Osteocyte (in vitro differentiated cells): ENCODE results near the gene MBNL2. TPM values are rescaled to one million over a fixed set of nuclear protein-coding genes. Genes with fewer than 3 reads are reported as not detected.
A peak's percentile ranks its signal among the peaks of the same experiment; 100 is the strongest.

ENCODE experiments used
- DNase-seq: peaks from one replicate; pipeline ENCODE4 v3.0.0; 2021; ENCODE audit warnings: mixed read lengths; ENCODE audit not compliant: unreplicated experiment; ENCODE audit errors: extremely low spot score
- H3K27ac Mint-ChIP-seq: one replicate; pipeline ENCODE4 v1.8.0; 2021; ENCODE audit warnings: mild to moderate bottlenecking, mixed read lengths; ENCODE audit not compliant: unreplicated experiment
- H3K27me3 Mint-ChIP-seq: one replicate; pipeline ENCODE4 v1.8.0; 2021; ENCODE audit warnings: mixed read lengths; ENCODE audit not compliant: unreplicated experiment
- H3K36me3 Mint-ChIP-seq: one replicate; pipeline ENCODE4 v1.8.0; 2021; ENCODE audit warnings: mixed read lengths; ENCODE audit not compliant: unreplicated experiment
- H3K4me1 Mint-ChIP-seq: one replicate; pipeline ENCODE4 v1.8.0; 2021; ENCODE audit warnings: mixed read lengths; ENCODE audit not compliant: unreplicated experiment
- H3K4me3 Mint-ChIP-seq: one replicate; pipeline ENCODE4 v1.8.0; 2021; ENCODE audit warnings: mild to moderate bottlenecking, moderate library complexity, mixed read lengths; ENCODE audit not compliant: unreplicated experiment
- H3K9me3 Mint-ChIP-seq: one replicate; pipeline ENCODE4 v1.8.0; 2021; ENCODE audit warnings: mixed read lengths; ENCODE audit not compliant: unreplicated experiment
- total RNA-seq: library from RNA; stranded (reverse); gene quantifications from 2 replicates; pipeline ENCODE4 v1.2.1, GENCODE V29; 2021
- TF ChIP-seq, protein P1 (sequence below): fragments of 200-600 bp; sonication (generic); IDR thresholded peaks from 2 replicates; pipeline ENCODE4 v1.5.0; 2021; ENCODE audit warnings: antibody characterized with exemption, mild to moderate bottlenecking, moderate library complexity

MBNL2 gene
- total RNA-seq, 1 donor from 2014 or later: 66.6 TPM

DNA sequence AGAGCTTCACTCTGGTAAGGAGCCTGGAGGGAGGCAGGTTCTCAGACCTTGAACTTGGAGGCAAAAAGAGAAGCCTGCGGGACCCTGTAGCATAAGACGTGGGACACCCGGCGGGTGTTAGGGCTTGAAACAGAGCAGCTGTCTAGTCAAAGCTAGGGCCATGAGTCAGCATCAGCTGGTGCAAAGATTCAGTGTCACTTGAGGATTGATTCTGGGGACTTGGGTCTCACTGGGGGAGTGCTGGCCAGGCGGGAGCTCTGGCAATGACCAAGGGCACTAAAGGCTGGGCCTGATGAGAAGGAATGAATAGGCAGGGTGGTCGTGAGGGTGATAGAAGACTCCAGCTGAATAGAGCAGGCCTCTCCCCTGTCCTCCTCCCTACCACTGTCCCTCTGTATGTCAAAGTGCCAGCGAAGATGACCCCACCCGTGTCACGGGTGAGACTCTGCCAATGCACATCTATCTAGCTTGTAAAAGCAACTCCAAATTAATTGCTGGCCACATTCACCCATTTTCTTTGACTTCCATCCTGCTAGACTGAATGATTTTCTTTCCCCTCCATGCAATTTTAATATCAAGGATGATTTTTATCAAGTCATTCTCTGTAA lies 97.1 kb downstream of the MBNL2 start:
- H3K9me3 Mint-ChIP-seq: no peaks in the 10 kb centered on the region
- no peak for DNase-seq
- H3K36me3 Mint-ChIP-seq: peaks cover 19% of the 10 kb centered on the region
- TF ChIP-seq, protein P1, sequence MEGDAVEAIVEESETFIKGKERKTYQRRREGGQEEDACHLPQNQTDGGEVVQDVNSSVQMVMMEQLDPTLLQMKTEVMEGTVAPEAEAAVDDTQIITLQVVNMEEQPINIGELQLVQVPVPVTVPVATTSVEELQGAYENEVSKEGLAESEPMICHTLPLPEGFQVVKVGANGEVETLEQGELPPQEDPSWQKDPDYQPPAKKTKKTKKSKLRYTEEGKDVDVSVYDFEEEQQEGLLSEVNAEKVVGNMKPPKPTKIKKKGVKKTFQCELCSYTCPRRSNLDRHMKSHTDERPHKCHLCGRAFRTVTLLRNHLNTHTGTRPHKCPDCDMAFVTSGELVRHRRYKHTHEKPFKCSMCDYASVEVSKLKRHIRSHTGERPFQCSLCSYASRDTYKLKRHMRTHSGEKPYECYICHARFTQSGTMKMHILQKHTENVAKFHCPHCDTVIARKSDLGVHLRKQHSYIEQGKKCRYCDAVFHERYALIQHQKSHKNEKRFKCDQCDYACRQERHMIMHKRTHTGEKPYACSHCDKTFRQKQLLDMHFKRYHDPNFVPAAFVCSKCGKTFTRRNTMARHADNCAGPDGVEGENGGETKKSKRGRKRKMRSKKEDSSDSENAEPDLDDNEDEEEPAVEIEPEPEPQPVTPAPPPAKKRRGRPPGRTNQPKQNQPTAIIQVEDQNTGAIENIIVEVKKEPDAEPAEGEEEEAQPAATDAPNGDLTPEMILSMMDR: no peak
- H3K27me3 Mint-ChIP-seq: no peaks in the 10 kb centered on the region
- peak overlapping the region; percentile 23 for H3K27ac Mint-ChIP-seq
- H3K4me1 Mint-ChIP-seq: peaks cover 47% of the 10 kb centered on the region
- H3K4me3 Mint-ChIP-seq: no peak overlapping the region

DNA sequence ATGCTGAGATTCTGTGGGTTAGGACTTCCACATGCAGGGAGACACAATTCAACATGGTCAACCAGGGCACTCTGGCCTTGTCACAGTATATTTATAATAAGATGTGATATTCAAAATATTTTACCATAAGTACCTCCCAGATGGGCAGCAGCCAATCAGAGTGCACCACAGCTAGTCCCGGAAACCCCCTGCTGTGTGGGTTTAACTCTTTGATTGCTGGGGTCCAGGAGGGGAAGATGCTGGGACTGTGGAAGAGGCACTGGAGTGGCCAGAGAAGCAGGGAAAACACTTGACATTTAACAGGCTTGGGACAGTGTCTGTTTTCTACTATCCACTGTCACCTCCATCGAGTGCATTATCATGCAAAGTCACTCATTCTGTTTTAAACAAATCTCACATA lies 99.0 kb downstream of the MBNL2 start:
- peaks cover 20% of the 10 kb centered on the region for H3K36me3 Mint-ChIP-seq
- H3K27me3 Mint-ChIP-seq: no peaks in the 10 kb centered on the region
- TF ChIP-seq, protein P1: no peak
- H3K9me3 Mint-ChIP-seq: no peaks in the 10 kb centered on the region
- no peak for DNase-seq
- H3K4me3 Mint-ChIP-seq: no peak overlapping the region
- peaks cover 43% of the 10 kb centered on the region for H3K4me1 Mint-ChIP-seq
- H3K27ac Mint-ChIP-seq: peak overlapping the region; percentile 31

- no peaks in the 10 kb centered on the region for H3K27me3 Mint-ChIP-seq
- no peak overlapping the region for H3K4me3 Mint-ChIP-seq
- H3K4me1 Mint-ChIP-seq: peaks cover 44% of the 10 kb centered on the region
- H3K36me3 Mint-ChIP-seq: peaks cover 17% of the 10 kb centered on the region
- TF ChIP-seq, protein P1: no peak
- H3K9me3 Mint-ChIP-seq: no peaks in the 10 kb centered on the region
- H3K27ac Mint-ChIP-seq: no peak overlapping the region
- DNase-seq: no peak
These were observed 99.6 kb downstream of the MBNL2 start for GRCh38 chr13:97321616-97322321.

DNA sequence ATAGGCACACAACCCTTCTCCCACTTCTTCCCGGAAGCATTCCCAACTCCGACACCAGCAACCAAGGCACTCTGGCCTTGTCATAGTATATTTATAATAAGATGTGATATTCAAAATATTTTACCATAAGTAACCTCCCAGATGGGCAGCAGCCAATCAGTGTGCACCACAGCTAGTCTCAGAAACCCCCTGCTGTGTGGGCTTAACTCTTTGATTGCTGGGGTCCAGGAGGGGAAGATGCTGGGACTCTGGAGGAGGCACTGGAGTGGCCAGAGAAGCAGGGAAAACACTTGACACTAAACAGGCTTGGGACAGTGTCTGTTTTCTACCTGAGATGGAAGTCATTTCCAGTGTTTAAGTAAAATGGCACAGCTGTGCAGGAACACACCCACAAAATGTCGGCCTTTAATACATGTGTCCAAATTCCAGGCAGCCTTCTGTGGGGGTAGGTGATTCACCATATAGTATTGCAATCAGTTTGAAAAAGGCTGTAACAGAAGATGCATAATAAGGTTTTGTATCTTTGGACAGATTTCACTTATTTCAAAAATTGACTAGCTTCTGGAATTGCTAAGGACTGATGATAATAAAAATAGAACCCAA lies 100.7 kb downstream of the MBNL2 start:
- Mint-ChIP-seq H3K4me3 (no peak overlapping the region), H3K27ac (peak overlapping the region; percentile 62), H3K36me3 (peaks cover 17% of the 10 kb centered on the region), H3K27me3 (no peaks in the 10 kb centered on the region), H3K4me1 (peaks cover 53% of the 10 kb centered on the region), H3K9me3 (no peaks in the 10 kb centered on the region)
- DNase-seq: no peak
- TF ChIP-seq, protein P1: no peak

DNA sequence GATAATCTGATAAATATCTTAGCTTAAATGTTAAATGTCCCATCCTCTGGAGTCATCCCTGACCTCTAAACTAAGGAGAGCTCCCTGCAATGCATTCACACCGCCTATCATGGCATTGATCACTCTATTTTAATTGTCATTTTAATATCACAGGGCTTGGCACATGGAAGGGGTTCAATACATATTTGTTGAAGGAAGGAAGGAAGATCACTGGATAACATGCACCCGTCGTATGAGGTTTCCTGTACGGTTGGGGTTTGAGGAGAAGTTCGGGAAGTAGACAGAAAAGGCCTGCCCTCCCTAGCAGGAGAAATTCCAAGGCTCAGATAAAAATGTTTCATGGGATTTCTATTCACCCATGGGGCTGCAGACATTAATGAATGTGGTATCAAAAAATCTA lies 102.0 kb downstream of the MBNL2 start:
- TF ChIP-seq, protein P1: no peak
- no peak overlapping the region for H3K4me3 Mint-ChIP-seq
- H3K36me3 Mint-ChIP-seq: peaks cover 12% of the 10 kb centered on the region
- DNase-seq: no peak
- H3K9me3 Mint-ChIP-seq: no peaks in the 10 kb centered on the region
- peaks cover 59% of the 10 kb centered on the region for H3K4me1 Mint-ChIP-seq
- H3K27ac Mint-ChIP-seq: no peak overlapping the region
- H3K27me3 Mint-ChIP-seq: no peaks in the 10 kb centered on the region
